ENCODE measurements around the gene CCDC9.
"Not testable (repeated sequence)": the region's sequence is repeated elsewhere in the genome, so short reads cannot be mapped to it uniquely, and the experiment has no call there.

Gene CCDC9

DNA sequence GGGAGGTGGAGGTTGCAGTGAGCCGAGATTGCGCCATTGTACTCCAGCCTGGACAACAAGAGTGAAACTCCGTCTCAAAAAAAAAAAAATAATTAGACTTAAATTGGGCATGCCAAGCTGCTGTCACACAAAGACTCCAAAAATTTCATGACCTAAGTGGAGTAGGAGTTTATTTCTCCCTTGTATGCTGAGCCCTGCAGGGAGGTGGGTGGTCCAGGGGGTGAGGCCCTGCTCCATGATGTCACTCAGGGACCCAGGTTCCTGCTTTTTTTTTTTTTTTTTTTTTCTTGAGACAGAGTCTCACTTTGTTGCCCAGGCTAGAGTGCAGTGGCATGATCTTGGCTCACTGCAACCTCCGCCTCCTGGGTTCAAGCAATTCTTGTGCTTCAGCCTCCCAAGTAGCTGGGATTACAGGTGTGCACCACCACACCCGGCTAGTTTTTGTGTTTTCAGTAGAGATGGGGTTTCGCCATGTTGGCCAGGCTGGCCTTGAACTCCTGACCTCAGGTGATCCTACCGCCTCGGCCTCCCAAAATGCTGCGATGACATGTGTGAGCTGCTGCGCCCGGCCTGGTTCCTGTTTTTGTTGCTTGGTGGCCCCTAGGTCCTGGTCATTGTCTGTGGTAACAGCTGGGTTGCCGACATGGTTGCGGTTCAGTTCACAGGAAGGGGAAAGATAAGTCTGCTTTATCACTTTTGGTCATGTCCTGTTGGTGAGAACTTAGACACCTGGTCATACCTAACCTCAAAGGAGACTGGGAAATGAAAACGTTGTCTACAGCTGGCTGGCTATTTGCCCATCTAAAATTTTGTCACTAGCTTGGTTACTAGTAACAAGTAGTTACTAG is 5.8 kb downstream of the CCDC9 start:
- not testable (repeated sequence) for DNase-seq (ENCODE audit: low spot score)

DNA sequence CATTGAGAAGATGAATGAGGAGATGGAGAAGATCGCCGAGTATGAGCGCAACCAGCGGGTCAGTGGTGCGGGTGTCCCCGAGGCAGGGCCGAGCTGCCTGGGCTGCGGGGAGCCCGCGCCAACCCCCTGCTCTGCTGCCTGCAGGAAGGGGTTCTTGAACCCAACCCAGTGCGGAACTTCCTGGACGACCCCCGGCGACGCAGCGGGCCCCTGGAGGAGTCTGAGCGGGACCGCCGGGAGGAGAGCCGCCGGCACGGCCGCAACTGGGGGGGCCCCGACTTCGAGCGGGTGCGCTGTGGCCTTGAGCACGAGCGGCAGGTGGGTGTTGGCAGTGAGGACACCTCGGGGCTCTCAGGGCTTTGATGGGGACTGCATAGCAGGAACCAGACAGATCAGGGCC is 8.3 kb downstream of the CCDC9 start:
- DNase-seq (ENCODE audit: low spot score) = no peak

DNA sequence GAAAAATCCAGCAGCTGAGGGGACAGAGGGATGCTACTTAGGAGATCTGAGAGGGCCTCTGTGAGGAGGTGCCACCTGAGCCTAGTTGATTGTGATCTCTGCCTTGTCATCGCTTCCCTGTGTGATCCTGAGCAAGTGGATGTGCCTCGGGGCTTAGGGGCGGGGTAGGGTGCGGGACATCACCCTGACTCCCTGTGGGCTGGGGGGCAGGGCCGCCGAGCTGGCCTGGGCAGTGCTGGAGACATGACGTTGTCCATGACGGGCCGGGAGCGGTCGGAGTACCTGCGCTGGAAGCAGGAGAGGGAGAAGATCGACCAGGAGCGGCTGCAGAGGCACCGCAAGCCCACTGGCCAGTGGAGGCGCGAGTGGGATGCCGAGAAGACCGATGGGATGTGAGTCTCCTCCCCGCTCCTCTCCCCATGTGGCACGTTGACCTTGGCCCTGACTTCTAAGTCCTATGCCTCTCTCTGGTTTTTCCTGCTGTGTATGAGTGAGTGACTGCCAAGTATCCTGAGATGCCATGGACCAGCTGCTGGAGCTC is 10.1 kb downstream of the CCDC9 start:
- no peak for DNase-seq (ENCODE audit: low spot score)

DNA sequence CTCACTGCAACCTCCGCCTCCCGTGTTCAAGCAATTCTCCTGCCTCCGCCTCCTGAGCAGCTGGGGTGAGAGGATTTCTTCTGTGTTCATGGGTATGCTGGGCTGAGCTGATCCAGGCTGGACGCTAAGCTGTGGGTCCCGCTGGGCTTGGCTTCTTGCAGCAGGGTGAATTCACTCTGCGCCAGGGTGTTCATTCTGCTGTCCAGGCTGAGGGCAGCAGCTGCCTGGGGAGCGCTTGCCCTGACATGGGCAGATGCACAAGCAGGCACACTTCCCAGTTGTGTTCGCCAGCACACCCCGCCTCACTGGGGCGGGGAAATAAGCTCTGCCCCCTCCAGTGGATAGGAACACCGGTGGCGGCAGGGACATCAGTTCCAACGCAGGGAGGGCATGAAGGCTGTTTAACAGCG is 11.0 kb downstream of the CCDC9 start:
- DNase-seq (ENCODE audit: low spot score) = no peak

DNA sequence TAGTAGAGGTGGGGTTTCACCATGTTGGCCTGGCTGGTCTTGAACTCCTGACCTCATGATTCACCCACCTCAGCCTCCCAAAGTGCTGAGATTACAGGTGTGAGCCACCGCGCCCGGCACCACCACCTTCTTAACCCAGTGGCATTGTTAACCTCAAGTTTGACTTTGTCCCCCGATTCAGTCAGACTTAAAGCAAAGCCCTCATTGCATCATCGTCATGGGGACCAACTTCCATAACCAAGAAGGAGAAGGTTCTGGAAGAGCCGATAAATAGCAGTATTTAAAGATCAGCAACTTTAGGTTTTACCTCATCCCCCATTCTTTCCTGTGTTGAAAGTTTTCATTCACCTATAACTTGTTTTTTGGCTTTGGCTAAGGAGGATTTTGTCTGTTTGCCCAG is 11.7 kb downstream of the CCDC9 start:
- DNase-seq (ENCODE audit: low spot score) = no peak

DNA sequence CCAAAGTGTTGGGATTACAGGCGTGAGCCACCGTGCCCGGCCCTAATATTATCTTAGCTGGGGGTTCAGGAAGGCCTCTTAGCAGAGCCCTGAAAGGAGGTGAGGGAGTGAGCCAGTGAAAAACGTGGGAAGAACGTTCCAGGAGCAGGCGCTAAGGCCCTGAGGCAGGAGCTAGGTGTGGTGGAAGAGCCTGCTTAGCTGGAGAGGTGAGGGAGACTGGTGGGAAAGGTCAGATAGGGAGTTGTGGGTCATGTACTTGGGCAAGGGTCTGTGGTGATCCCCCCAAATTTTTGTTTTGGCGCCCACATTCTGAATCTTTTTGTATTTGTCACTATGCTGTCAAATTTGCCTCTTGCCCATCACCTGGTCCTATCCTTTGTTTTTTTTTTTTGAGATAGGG is 13.3 kb downstream of the CCDC9 start:
- no peak for DNase-seq (ENCODE audit: low spot score)

DNA sequence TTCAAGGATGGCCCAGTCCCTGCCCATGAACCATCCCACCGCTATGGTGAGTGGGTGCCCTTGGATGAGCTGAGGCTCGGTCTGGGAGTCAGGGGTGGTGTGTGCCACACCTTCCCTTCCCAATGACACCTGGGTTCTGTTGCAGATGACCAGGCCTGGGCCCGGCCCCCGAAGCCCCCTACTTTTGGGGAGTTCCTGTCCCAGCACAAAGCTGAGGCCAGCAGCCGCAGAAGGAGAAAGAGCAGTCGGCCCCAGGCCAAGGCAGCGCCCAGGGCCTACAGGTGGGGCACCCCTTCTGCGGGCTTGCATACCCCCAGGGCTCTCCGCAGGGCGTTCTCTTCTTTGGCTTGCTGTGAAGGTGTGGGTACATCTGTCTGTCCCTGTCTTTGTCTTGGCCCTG is 14.1 kb downstream of the CCDC9 start:
- no peak for DNase-seq (ENCODE audit: low spot score)

DNA sequence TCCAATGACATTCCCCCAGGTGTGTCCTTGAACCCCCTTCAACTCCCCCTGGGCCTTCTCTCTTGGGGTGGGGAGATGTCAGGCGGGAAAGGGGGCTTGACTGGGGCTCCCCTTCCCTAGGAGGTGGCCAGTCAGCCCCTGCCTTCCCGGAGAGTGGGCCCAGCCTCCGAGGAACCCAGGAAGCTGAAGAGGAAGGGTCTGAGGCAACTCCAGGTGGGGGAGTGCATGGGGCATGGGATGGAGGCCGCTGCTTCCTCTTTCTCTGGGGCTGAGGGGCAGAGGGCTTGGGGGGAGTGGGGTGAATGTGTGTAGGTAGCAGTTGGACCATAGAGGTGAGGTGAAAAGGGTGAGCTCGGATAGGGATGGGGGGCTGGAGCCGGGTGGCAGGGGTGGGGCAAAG is 15.6 kb downstream of the CCDC9 start:
- DNase-seq (ENCODE audit: low spot score) = no peak

DNA sequence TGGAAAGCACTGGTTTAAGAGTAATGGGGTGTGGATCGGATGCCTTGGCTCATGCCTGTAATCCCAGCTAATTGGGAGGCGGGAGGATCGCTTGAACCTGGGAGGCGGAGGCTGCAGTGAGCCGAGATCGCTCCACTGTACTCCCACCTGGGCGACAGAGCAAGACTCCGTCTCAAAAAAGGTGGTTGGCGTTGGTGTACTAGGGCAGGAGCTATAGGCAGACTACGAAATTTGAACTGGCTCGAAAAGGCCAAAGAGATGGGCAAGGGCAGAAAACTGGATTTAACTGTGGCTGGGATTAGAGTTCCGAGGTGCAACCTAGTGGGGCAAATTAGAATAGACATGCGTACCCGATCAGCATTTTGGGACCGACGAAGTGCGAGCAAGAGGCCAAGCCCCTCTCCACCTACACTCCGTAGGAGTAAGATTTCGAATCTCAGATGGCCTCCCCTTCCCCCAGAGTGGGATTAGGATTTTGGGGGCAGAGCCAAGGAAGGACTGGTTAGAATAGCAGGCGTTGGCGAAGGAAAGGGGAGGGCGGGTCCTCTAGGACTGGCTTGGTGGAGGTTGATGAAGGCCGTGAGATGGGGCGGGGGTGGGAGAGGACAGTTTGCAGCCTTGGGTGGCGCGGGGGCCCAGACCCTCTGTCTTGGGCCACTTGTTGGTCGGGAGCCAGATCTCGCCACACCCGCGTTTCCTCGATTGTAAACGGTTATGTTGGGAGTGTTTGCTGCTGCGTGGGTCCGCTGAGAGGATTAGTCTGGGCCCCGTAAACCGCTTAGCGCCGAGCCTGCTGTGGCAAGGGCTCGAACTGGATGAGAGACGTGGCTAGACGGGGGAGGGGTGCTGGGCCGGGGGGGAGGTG is 16.4 kb downstream of the CCDC9 start:
- DNase-seq (ENCODE audit: low spot score) = peak; percentile 37

DNA sequence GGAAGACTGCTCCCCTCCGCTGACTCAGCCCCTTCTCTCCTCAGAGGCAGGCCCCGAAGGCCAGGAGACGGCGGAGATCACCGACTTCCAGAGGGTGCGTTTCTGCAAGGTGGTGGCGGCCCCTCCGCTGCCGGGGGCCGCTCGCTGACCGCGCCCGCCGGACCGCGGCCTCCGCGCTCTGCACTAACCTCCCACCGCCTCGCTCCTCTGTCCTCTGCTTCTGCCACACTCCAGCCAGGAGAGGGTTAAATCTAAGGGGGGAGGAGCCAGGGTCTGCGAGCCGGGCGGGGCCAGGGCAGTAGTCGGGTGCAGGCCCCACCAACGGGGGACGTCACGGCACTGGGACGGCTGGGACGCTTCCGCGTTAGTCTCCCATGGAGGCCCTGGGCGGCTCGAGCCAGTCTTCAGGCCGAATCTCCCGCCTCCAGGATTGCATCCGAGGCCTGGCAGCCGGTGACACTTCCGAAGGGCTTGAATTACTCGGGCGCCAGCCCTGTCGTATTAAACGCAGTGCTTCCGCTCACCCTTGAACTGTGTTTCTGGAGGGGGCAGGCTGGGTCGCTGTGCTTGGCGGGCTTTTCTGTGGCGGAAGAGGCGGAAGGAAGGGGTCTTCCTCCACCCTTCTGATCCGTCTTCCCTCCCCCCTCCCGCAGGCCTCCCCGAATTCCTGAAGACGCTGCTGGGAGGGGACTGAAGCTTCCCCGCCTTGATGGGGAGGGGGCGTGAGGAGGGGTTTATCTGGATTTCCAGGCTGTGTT is 17.2 kb downstream of the CCDC9 start:
- peak; percentile 91 for DNase-seq (ENCODE audit: low spot score)

DNA sequence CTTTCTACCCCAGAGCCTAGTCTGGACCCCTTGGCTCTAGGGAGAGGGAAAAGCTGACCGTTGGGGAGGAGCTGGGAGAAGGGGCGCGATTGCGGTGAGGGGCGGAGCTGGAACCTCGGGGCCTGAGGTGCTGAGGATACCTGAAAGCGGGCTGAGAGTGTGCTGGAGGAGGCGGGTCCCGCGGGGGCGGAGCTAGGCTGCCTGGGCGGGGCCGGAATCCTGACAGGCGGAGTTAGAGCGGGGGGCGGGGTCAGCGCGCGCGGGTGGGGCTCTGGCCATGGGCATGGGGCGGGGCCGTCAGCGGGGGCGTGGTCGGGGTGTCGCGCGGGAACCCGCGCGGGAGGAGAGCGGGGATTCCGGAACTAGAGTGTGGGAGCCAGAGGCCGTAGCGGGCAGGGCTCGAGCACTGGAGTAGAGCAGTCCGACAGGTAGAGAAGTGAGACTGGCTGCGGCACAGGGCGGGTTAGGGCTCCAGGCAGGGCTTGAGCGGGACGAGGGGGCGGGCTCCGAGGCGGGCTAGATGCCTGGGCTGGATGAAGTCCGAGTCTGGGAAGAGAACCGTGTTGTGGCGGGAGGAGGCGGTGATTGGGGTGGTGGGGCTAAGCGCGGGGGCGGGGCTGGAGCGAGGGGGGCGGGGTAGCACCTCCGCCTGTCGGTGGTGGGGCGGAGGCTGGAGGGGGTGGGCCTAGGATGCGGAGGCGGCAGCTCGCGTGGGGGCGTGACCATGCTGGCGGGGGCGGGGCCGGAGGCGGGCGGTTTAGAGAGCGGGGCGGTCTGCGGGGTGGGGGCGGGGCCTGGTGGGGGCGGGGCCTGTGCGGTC is 18.0 kb downstream of the CCDC9 start, which contains the start of gene INAFM1:
Gene INAFM1, plus strand, starts transcription at position 815 of the 820 bp plus-strand sequence. CDS start 35 bp downstream, outside the sequence.
- peak; percentile 89 for DNase-seq (ENCODE audit: low spot score)

DNA sequence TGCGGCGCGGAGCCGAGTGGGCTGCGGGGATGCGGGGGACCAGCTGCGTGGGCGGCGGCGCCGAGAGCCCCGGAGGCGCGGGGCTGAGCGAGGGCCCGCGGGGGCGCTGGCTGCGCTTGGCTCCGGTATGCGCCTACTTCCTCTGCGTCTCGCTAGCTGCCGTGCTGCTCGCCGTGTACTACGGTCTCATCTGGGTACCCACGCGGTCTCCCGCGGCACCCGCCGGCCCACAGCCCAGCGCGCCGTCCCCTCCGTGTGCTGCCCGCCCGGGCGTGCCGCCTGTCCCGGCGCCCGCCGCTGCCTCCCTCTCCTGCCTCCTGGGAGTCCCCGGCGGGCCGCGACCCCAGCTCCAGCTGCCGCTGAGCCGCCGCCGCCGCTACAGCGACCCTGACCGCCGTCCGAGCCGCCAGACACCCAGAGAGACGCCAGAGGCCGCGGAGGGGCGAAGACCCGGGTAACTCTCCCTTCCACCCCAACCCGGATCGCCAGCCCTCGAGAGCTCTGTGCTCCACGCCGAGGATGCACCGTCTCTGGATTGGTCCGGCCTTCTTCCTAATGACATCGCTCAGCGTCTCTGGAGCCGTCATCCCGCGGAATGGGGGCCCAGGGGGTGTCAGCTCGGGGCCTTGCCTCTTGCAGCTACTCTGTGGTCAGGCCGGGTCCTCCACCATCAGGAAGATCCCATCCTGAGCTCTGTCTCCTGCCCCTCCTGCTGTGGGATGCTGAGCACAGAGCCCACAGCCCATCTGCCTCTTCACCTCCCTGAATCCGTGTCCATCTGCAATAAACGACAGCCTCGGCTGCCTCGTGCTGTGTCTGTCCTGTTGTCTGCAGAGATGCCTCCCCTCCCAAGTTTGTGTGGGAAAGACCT is 18.8 kb downstream of the CCDC9 start:
- DNase-seq (ENCODE audit: low spot score) = no peak

DNA sequence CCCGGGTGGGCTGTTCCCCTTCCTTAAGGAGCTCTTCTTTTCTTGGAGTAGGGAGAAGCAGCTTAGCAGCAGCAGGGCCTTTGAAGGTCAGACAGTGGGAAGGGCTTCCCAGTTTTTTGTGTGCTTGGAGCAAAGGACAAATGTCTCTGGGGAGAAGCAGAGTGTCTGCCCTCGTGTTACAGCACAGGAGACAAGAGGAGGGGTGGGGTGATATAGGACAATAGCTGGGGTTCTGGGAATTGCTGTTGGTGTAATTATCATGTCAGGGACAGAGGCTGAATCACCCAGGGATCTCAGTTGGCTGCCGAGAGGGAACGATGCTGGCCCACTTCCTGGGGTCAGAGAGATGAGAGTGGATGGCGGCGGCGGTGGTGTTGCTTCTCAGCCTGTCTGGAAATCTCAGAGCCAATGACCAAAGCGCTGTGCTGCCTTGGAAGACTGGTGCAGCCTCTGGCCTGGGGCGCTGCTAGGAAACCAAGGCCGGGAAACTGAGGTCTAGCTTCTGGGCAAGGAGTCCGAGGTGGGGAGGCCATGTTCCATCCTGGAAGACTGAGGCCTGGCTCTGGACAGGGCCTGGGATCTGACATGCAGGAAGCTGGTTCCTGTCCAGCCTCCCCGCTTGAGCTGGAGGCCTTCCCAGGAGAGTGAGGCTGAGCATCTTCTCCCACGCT is 19.6 kb downstream of the CCDC9 start:
- DNase-seq (ENCODE audit: low spot score) = no peak

DNA sequence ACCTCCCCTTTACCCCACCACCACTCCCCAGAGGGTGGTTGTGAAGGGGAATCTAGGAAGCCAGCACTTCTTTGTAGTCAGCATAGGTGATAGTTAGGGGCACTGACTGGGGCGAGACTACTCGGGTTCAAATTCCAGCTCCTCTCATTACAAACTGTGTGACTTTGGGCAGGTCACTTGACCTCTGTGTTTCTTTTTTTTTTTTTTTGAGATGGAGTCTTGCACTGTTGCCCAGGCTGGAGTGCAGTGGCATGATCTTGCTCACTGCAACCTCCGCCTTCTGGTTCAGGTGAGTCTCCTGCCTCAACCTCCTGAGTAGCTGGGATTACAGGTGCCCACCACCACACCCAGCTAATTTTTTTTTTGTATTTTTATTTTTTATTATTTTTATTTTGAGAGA is 20.2 kb downstream of the CCDC9 start:
- not testable (repeated sequence) for DNase-seq (ENCODE audit: low spot score)

DNA sequence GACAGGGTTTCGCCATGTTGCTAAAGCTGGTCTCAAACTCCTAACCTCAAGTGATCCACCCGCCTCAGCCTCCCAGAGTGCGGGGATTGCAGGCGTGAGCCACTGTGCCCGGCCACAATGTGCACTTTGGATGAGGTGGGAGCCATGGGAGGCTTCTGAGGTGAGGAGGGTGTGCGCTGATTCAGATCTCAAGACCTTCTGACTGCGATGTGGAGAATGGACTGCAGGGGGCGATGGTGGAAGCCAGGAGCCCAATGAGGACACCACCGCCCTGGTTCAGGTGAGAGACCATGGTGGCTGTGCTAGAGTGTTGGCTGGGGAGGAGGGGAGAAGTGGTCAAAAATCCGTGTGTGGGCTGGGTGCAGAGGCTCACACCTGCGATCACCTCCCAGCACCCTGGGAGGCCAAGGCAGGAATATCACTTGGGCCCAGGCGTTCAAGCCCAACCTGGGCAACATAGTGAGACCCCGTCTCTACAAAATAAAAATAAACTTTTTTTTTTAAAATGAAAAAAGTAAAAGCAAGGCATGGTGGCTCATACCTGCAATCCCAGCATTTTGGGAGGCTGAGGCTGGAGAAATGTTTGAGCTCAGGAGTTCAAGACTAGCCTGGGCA is 24.0 kb downstream of the CCDC9 start:
- peak; percentile 52 for DNase-seq (ENCODE audit: low spot score)

DNA sequence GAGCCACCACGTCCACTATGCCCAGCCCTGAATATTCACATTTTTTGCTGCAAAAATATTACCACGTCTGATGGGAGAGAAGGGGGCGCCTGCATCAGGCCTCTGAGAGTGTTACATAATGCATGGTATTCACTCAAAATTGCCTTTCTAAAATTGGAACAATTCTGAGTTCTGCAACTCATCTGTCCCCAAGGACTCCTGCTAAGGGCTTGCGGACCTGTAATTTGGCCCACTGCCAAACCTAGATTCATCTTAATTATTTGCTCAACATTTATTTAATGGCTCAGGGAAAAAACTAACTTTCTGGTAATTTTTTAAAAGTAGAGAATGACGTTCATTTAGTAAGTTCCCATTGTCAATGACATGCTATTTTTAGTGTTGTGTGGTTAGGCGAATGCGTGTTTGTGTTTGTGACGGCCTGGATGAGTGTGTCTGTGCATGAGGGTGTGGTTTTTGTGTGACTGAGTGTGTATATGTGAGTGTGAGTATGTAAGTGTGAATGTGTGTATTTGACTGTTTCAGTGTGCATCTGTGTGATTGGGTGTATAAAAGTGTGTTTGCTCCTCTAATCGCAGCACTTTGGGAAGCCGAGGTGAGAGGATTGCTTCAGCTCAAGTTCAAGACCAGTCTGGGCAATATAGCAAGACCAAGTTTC is 27.2 kb downstream of the CCDC9 start:
- DNase-seq (ENCODE audit: low spot score) = no peak

DNA sequence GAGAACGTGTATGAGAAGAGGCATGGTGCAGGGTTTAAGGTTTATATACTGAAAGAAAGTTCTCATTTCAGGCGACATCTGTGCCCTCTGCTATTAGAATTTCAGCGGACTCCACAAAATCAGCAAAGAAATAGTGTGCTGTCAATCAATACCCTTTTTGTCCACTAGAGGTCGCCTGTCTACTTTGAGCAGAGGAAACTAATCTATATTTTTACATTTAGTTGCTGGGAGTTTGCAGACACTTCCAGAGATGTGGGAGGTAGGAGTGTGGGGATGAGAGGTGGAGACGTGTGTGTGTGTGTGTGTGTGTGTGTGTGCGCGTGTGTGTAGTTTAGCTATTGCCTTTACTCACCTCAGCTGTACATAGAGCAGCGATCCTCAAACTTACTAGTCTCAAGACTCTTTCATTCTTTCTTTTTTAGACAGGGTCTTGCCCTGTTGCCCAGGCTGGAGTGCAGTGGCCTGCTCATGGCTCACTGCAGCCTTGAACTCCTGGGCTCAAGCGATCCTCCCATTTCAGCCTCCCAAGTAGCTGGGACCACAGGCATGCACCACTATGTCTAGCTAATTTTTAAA is 28.1 kb downstream of the CCDC9 start:
- DNase-seq (ENCODE audit: low spot score) = peak; percentile 39

DNA sequence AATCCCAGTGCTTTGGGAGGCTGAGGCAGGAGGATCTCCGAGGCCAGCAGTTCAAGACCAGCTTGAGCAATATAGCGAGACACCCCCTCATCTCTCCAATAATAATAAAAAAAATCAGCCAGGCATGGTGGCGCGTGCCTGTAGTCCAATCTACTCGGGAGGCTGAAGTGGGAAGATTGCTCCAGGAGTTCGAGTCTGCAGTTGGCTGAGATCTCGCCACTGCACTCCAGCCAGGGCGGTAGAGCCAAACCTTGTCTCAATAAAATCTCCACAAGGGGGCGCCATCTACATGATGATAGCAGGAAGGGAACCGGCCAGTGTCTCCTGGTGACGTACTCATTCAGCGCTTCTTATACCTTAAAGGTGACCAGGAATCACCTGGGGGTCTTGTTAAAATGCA is 39.7 kb downstream of the CCDC9 start:
- DNase-seq (ENCODE audit: low spot score) = peak; percentile 85

Data from iPS-NIHi11 (cell line).